Subcutaneous abdominal adipose tissue (tissue), 5 donors: ENCODE results near the gene GPRIN3.

Experiments
- H3K27ac ChIP-seq: one replicate; pipeline ENCODE4 v1.7.0; 2013; ENCODE audit warnings: low read depth, mild to moderate bottlenecking, inconsistent platforms, low read length, moderate library complexity
- H3K27me3 ChIP-seq, 5 donors: one replicate each; pipeline ENCODE4 v1.7.0; 2013; ENCODE audit warnings: low read length in 5 of 5, inconsistent platforms in 1 of 5; ENCODE audit not compliant: control insufficient read depth in 5 of 5, insufficient read depth in 4 of 5
- H3K36me3 ChIP-seq, 5 donors: one replicate each; pipeline ENCODE4 v1.7.0; 2013; ENCODE audit warnings: low read length in 5 of 5; ENCODE audit not compliant: control insufficient read depth in 5 of 5, insufficient read depth in 5 of 5
- H3K4me1 ChIP-seq, 5 donors: one replicate each; pipeline ENCODE4 v1.7.0; 2013; ENCODE audit warnings: low read length in 5 of 5, mild to moderate bottlenecking in 3 of 5, moderate library complexity in 1 of 5; ENCODE audit not compliant: control insufficient read depth in 5 of 5, insufficient read depth in 5 of 5
- H3K4me3 ChIP-seq, 5 donors: one replicate each; pipeline ENCODE4 v1.7.0; 2013; ENCODE audit warnings: low read length in 5 of 5, low read depth in 1 of 5
- H3K9ac ChIP-seq, 5 donors: one replicate each; pipeline ENCODE4 v1.7.0; 2013; ENCODE audit warnings: low read length in 5 of 5, mild to moderate bottlenecking in 4 of 5, moderate library complexity in 3 of 5
- H3K9me3 ChIP-seq, 5 donors: one replicate each; pipeline ENCODE4 v1.7.0; 2013; ENCODE audit warnings: low read length in 5 of 5; ENCODE audit not compliant: control insufficient read depth in 5 of 5
- donor health status: healthy.
- donor health status: healthy.
- donor health status: healthy.
- donor health status: healthy.
- donor health status: healthy.

The GPRIN3 gene

GRCh38 chr4:89303814-89304388, 3.7 kb downstream of the GPRIN3 start:
- Histone ChIP-seq H3K9ac (no peak overlapping the region), H3K36me3 (no peaks in the 10 kb centered on the region), H3K4me1 (peaks cover 0 to 30% (median 16%) of the 10 kb centered on the region in 5 donors), H3K9me3 (no peaks in the 10 kb centered on the region), H3K27me3 (peaks cover 5 to 13% (median 11%) of the 10 kb centered on the region in 5 donors), H3K27ac (no peak overlapping the region), H3K4me3 (no peak overlapping the region)

- Histone ChIP-seq H3K4me1 (peaks cover 0 to 30% (median 16%) of the 10 kb centered on the region in 5 donors), H3K27me3 (peaks cover 5 to 13% (median 6%) of the 10 kb centered on the region in 5 donors), H3K27ac (no peak overlapping the region), H3K4me3 (no peak overlapping the region), H3K9ac (no peak overlapping the region), H3K9me3 (no peaks in the 10 kb centered on the region), H3K36me3 (no peaks in the 10 kb centered on the region)
Measured at GRCh38 chr4:89303177-89303576, 4.4 kb downstream of the GPRIN3 start.

- Histone ChIP-seq H3K9me3 (no peaks in the 10 kb centered on the region), H3K4me1 (peaks cover 0 to 23% (median 7%) of the 10 kb centered on the region in 5 donors), H3K27ac (no peak overlapping the region), H3K36me3 (no peaks in the 10 kb centered on the region), H3K27me3 (peaks cover 0 to 7% (median 3%) of the 10 kb centered on the region in 5 donors), H3K9ac (no peak overlapping the region), H3K4me3 (no peak overlapping the region)
Measured at GRCh38 chr4:89301902-89302301, 5.7 kb downstream of the GPRIN3 start.

- Histone ChIP-seq H3K4me3 (no peak overlapping the region), H3K4me1 (peaks cover 0 to 16% (median 7%) of the 10 kb centered on the region in 5 donors), H3K27me3 (peaks cover 0 to 2% (median 0%) of the 10 kb centered on the region in 5 donors), H3K9ac (no peak overlapping the region), H3K9me3 (no peaks in the 10 kb centered on the region), H3K36me3 (no peaks in the 10 kb centered on the region), H3K27ac (no peak overlapping the region)
Measured at GRCh38 chr4:89301003-89301402, 6.6 kb downstream of the GPRIN3 start.

- Histone ChIP-seq H3K4me1 (peaks cover 0 to 15% (median 7%) of the 10 kb centered on the region in 5 donors), H3K4me3 (no peak overlapping the region), H3K9ac (no peak overlapping the region), H3K9me3 (no peaks in the 10 kb centered on the region), H3K27me3 (peaks cover 0 to 2% (median 0%) of the 10 kb centered on the region in 5 donors), H3K36me3 (no peaks in the 10 kb centered on the region), H3K27ac (no peak overlapping the region)
Measured at GRCh38 chr4:89300499-89300898, 7.1 kb downstream of the GPRIN3 start.

GRCh38 chr4:89300060-89300459, 7.5 kb downstream of the GPRIN3 start:
- H3K4me3 ChIP-seq, result no peak overlapping the region
- H3K9me3 ChIP-seq, result no peaks in the 10 kb centered on the region
- no peak overlapping the region for H3K27ac ChIP-seq
- no peak overlapping the region for H3K9ac ChIP-seq
- H3K27me3 ChIP-seq, result peaks cover 0 to 2% (median 0%) of the 10 kb centered on the region in 5 donors
- H3K4me1 ChIP-seq, result peaks cover 0 to 19% (median 7%) of the 10 kb centered on the region in 5 donors
- no peaks in the 10 kb centered on the region for H3K36me3 ChIP-seq

- H3K9ac ChIP-seq, result no peak overlapping the region
- peak overlapping the region in 4 of 5 donors; percentile 6 to 53 (median 31) for H3K4me3 ChIP-seq
Measured at GRCh38 chr4:89299153-89299791, 8.3 kb downstream of the GPRIN3 start.

GRCh38 chr4:89298788-89299152, 8.8 kb downstream of the GPRIN3 start:
- Histone ChIP-seq H3K9ac (no peak overlapping the region), H3K36me3 (no peaks in the 10 kb centered on the region), H3K27ac (no peak overlapping the region), H3K9me3 (no peaks in the 10 kb centered on the region), H3K27me3 (peaks cover 0 to 2% (median 0%) of the 10 kb centered on the region in 5 donors), H3K4me3 (peak overlapping the region in 4 of 5 donors; percentile 6 to 53 (median 31)), H3K4me1 (peaks cover 0 to 21% (median 7%) of the 10 kb centered on the region in 5 donors)

More at GRCh38 chr4:89299153-89299791, 8.3 kb downstream of the GPRIN3 start:
- Histone ChIP-seq H3K36me3 (no peaks in the 10 kb centered on the region), H3K4me1 (peaks cover 0 to 23% (median 7%) of the 10 kb centered on the region in 5 donors), H3K27me3 (peaks cover 0 to 2% (median 0%) of the 10 kb centered on the region in 5 donors), H3K9me3 (no peaks in the 10 kb centered on the region), H3K27ac (no peak overlapping the region)

GRCh38 chr4:89298155-89298554, 9.4 kb downstream of the GPRIN3 start:
- peaks cover 0 to 23% (median 5%) of the 10 kb centered on the region in 5 donors for H3K4me1 ChIP-seq
- no peaks in the 10 kb centered on the region for H3K36me3 ChIP-seq
- H3K4me3 ChIP-seq, result no peak overlapping the region
- H3K27me3 ChIP-seq, result peaks cover 0 to 4% (median 0%) of the 10 kb centered on the region in 5 donors
- H3K9me3 ChIP-seq, result no peaks in the 10 kb centered on the region
- no peak overlapping the region for H3K9ac ChIP-seq
- no peak overlapping the region for H3K27ac ChIP-seq

GRCh38 chr4:89296896-89297295, 10.7 kb downstream of the GPRIN3 start:
- peaks cover 0 to 24% (median 4%) of the 10 kb centered on the region in 5 donors for H3K4me1 ChIP-seq
- H3K27me3 ChIP-seq, result peaks cover 0 to 6% (median 0%) of the 10 kb centered on the region in 5 donors
- no peaks in the 10 kb centered on the region for H3K9me3 ChIP-seq
- no peak overlapping the region for H3K4me3 ChIP-seq
- no peak overlapping the region for H3K27ac ChIP-seq
- H3K9ac ChIP-seq, result no peak overlapping the region
- H3K36me3 ChIP-seq, result no peaks in the 10 kb centered on the region
